Superior temporal gyrus (tissue), 1 donor: Measurements from ENCODE around the gene RELB.

ENCODE experiments used
- DNase-seq: peaks from one replicate; pipeline ENCODE4 v3.0.0-alpha.2; 2016; ENCODE audit errors: extremely low spot score

The RELB gene

DNA sequence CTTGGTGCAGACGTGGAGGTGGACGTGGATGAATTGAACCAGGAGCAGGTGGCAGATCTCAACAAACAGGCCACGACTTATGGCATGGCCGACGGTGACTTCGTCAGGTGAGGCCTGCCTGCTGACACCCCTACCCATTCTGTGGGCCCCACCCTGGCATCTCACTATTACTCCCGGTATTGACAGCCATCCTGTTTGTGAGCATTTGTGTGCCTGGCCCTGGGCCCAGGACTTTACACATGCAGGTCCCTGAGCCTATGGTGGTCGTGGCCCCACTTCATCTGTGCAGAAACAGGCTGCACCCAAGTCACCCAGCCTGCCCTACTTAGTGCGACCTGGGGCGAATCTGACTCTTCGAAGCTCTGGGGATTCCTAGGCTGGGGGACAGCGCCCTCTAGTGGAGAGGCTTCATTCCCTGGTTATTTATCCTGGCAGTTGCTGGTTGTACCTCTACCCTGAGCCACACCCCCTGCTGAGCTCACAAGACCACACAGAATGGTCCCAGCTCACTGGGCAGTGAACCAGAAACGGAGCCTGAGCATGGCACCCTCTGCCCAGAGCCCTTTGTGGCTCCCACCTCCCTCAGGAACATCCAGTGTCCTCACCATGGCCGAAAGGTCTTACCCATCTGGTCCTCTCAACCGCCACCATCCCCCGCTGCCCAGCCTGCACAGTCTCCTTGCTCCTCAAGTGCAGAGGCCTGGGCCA is 58.1 kb downstream of the RELB start:
- DNase-seq: peak; percentile 94

DNA sequence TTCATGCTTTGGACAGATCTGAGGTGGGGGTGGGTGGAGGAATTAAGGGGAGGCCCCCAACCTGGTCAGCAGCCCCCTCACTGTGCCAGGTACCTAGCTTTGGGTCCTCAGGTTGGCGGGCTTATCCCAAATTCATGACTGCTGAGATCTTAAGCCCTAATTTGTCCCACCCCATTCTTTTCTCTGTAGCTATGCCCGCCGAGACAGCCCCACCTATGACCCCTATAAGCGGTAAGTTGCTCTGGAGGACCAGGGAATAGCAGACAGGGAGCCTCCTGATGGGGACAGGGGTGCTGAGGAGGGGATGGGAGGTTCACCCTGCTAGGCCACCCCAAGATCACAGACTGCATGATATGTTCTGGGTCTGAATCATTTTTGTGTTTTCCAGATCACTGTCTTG is 60.7 kb downstream of the RELB start:
- no peak for DNase-seq

DNA sequence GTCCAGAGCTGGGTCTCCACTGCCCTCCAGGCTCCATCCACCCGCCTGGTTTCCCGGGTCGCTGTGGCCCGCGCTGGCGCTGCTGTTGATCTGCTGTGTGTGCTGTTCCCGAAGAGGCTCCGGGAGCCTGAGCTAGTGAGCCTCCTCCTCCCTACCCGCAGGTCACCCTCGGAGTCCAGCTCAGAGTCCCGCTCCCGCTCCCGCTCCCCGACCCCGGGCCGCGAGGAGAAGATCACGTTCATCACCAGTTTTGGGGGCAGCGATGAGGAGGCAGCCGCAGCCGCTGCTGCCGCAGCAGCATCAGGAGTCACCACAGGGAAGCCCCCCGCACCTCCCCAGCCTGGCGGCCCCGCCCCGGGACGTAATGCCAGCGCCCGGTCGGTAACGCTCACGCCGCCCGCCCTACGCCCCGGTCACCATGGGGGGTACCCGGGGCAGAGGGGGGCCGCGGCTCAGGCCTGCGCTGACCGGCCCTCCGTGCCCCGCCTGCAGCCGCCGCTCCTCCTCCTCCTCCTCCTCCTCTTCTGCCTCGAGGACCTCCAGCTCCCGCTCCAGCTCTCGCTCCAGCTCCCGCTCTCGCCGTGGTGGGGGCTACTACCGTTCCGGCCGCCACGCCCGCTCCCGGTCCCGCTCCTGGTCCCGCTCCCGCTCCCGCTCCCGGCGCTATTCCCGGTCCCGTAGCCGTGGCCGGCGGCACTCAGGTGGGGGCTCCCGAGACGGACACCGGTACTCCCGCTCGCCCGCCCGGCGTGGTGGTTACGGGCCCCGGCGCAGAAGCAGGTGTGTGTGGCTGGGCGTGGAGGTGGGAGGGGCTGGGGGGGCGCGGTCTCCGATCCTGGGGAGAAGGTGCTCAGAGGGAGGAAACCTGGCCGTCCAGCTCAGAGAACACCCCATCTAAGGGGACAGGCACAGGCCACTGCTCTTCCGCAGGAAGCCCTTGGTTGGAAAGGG is 62.9 kb downstream of the RELB start:
- no peak for DNase-seq

DNA sequence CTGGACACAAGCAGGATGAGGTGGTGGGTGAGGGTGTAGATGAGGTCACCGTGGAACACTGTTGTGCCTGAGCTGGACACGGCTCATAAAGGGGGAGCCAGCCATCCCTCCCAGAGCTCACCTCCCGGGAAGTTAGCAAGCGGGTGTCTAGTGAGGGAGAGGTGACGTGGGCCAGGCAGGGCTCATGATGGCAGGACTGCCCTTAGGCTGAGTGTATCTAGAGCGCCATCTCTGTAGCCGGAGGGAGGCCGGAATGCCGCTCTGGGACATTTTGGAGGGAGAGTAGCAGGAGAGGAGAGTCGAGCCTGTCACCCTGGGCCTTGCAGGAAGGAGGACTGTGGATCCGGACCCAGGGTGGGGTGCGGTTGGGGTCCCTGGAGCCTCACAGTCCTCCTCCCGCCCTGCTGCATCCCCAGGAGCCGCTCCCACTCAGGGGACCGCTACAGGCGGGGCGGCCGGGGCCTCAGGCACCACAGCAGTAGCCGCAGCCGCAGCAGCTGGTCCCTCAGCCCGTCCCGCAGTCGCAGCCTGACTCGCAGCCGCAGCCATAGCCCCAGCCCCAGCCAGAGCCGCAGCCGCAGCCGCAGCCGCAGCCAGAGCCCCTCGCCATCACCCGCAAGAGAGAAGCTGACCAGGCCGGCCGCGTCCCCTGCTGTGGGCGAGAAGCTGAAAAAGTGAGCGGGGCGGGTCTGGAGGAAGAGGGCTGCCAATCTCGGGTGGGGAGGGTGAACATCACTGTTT is 65.8 kb downstream of the RELB start:
- no peak for DNase-seq

DNA sequence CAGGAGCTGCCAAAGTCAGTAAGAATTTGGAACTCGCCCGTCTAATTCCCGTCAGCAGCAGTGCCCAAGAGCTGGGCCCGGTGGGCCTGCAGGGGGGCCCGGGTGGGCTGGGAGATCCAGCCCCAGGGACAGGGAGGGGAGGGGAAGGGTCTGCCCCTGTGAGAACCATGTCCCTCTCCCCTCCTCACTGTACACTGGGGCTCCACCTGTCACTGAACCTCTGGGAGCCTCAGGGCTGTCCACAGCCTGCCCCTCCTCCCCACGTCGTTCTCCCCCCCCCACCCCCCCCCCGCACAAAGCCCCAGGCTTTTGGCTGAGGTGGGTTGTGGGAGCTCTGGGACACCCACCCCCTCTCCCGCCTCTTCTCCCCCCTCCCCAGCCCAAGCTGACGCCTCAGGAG is 66.8 kb downstream of the RELB start:
- no peak for DNase-seq

DNA sequence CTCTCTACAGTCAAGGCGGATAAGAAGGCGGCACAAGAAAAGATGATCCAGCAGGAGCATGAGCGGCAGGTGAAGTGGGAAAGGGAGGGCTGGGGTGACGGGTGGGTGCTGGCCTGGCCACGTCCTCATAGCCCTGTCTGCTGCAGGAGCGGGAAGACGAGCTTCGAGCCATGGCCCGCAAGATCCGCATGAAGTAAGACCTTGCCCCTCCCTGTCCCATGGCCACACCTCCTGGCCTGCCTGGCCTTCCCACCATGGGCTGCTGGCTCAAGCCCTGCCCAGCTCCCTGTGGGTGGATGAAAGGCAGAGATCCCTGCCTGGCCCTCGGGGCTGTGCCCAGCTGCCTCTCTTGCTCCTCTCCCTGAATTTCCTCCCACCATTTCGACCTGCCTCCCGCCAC is 67.8 kb downstream of the RELB start:
- DNase-seq: no peak

DNA sequence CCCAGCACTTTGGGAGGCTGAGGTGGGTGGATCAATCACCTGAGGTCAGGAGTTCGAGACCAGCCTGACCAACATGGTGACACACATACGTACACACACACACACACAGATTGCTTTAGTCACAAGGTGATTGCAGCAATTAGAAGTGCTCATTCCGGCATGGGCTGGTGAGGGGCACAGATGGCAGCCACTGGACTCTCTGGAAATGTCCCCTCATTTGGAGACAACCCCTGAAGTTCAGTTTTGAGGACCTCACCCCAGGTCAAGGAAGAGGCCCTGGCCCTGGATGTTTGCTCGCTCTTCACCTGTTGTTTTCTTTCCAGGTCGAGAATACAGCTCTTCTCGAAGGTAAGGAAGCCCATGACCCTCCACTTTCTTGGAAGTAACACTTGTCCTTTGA is 69.0 kb downstream of the RELB start:
- no peak for DNase-seq

DNA sequence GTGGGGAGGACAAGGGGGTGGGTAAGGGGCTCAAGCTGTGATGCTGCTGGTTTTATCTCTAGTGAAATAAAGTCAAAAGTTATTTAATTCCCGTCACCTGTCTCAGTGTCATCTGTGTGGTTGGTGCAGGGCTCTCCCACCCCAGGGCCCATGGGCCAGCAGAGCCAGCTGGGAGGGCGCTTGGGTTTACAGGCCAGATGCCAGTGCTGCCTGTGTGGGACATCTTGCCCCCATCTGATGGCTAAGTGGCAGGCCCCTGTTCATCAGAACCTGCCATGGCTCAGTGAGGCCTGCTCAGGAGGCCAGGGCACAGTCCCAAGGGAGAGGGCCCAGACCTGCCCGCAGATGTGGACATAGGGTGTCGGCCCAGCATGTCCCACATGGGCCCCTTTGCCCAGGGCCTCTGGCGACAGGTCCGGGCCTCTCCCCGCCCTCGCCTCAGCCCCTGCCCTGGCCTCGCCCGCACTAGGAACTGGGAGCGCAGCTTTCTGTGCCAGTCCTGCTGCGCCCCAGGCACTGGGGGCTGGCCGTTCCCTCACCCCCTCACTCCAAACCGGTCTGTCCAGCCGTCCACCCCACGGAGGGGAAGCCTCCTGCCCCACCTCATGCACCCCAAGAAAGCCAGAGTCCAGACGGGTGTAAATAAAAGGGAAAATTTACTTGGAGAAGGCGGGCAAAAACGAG is 69.7 kb downstream of the RELB start:
- no peak for DNase-seq

DNA sequence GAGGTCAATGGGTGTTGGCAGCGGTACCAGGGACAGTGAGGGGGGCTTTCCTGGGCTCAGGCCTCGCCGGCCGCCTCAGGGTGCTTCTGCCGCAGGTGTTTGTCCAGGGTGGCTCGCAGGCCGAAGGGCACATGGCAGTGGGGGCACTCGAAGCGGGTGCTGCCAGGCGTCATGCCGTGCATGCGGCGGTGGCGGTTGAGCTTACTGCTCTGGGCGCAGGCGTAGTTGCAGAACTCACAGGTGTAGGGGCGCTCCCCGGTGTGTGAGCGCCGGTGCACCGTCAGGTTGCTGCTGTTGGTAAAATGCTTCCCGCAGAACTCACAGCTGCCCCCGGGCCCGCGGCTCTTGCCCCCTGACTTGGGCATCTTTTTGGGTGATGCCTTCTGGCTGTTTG is 70.3 kb downstream of the RELB start:
- DNase-seq: no peak

DNA sequence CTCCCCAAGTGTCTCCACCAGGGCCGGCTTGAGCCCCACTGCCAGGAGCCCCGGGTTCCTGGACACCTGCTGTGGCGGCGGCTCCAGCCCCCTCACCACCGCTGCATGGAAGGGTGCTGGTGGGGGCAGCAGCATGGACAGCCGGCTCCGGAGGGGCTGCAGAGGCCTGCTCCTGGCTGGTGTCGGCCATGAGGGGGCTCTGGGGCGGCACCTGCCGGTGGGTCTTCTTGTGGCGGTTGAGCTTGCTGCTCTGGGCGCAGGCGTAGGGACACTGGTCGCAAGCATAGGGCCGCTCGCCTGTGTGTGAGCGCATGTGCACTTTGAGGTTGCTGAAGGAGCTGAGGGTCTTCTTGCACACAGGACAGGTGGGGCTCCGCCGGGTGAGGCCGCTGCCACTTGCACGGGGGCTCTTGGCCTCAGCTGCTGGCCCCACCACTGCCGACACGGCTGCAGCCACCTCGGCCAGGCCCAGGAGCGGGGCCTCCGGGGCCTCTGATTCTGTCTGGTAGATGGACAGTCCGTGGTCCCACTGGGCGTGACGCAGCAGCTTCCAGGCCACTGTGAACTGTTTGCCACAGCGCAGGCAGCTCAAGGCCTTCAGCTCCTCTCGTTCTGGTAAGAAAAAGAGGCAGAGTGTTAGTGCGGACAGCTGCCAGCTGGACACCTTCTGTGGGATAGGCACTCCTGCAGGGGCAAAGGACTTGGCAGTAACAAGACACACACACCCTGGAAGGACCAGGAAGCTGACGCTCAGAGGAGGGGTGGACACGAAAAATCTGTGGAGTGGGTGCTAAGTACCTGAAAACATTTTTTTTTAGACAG is 70.9 kb downstream of the RELB start:
- no peak for DNase-seq

DNA sequence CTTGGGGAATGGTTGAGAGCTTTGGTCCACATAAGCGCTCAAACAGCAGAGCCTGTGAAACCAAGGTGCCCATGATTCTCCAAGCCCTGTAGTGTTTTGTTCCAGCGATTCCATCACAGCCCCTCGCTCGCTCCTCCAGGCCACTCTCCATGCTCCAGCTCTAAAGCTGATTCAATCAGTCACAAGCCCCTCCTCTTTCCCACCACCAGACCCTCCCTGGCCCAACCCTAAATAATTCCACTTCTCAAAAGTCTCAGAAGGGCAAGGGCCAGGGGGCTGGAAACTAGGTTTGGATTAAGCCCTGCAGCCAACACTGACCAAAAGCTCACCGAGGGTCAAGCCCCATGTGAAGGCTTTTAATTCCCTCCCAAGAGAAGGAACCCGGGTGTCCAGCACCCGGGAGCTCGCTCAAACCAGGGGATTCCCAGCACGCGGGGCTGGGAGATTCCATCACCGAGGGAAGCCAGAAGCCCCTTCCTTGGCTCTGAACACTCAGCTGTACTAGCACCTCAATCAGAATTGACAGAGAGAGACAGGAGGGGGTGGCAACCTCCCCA is 73.6 kb downstream of the RELB start:
- DNase-seq: no peak

DNA sequence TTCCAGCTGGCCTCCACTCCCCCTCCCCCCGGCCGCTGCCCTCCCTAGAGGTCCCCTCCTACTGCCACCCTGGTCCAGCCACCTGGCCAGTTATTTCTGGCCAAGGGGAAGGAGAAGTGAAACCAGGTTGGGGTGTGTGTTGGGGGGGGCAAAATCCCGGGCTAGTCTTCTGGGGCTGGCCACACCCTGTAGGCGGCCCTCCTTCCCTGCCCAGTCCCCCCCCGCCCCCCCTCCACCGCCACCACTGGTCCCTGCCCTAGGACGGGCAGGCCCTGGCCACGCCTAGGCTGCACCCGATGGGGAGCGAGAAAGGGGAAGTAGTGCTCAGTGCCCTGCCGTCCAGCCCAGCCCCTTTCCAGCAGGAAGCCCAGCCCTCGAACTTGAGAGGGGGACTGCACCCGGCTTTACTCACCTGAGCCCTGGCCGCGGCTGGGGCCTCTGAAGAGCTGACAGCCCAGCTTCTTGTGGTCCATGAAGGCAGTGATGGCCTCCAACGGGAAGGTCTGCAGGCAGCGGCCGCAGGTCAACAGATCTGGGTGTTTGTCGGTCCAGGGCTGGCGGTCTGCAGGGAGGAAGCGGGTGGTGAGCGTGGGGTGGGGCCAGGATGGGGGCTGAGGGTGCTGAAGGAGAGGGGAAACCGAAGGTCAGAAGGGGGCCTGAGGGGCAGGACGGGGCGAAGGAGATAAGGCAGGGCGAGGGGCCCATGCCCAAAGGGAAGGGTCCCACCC is 74.2 kb downstream of the RELB start:
- DNase-seq: no peak

DNA sequence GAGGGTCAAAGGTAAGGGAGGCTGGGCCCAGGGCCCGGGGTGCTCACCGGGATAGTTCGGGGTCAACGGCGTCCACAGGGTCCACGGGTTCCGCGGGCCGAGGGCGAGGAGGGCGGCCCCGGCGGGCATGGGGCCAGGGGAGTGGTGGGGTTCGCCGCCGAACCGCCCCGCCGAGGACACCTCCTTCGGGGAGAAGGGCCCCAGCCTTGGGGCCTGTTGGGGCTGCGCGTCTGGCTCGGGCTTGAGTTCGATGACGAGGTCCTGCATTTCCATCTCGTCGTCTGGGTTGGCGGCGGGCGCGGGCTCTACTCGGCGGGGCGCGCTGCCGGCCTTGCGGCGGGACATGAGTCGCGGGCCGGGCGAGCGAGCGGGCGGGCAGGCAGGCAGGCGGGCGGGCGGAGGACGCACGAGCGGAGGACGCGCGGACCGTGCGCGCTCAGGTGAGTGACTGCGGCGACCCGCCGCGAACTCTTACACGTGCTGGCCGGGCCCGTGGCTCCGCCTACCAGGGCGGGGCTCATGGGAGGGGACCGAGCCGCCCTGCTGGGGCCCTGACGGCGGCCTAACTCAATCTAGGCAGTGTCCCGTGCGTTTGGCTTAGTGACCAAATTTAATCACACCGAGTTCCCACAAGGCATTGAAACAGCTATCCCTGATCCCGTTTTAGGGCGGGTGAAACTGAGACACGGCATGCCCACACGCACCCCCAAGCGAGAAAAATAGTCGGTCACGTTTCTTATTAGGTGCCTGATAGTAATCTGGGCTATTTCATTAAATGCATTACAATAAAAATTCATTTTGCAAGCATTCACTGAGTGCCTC is 75.0 kb downstream of the RELB start, which contains the start of gene ZNF296:
Gene ZNF296 (minus strand): TSS at position 450 of the 822 bp plus-strand sequence. CDS start 105 bp downstream, at position 345.
- no peak for DNase-seq

DNA sequence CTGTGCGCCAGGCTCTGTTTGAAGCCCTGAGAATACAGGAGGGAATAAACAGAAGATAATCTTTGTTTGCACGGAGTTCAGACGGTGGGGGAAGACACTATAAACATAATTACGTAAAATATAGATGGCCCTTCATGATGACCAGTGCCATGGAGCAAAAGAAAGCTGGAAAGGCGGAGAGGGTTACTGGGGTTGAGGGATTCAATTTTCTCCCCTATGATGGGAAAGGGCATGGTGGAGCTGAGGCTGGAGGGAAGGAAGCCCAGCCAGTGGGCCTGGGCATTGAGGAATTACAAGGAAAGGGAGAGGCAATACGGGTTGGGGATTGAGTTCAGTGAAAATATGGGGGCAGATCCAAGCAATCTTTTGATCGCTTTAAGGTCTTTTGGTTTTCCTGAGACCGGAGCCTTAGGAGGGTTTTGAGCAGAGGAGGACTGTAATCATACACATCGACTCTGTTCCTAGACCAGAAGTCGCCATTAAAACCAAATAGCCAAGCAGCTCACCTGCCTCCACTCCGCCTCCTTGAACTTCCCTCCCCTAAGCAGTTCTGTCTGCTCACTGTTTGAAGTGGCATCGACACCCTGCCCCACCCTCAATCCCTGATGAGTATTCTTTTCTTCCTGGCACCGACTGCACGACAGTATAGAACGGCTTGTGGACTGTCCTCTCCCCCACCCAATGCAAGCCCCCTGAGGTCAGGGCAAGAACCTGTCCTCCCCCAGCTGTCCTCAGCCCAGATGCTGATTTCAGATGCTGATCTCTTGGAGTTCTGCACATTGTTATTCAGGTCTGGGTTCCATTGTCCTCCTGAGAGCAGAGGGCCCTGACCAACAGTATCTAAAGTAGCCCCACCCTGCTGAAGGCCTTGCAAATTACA is 75.8 kb downstream of the RELB start:
- DNase-seq: no peak

DNA sequence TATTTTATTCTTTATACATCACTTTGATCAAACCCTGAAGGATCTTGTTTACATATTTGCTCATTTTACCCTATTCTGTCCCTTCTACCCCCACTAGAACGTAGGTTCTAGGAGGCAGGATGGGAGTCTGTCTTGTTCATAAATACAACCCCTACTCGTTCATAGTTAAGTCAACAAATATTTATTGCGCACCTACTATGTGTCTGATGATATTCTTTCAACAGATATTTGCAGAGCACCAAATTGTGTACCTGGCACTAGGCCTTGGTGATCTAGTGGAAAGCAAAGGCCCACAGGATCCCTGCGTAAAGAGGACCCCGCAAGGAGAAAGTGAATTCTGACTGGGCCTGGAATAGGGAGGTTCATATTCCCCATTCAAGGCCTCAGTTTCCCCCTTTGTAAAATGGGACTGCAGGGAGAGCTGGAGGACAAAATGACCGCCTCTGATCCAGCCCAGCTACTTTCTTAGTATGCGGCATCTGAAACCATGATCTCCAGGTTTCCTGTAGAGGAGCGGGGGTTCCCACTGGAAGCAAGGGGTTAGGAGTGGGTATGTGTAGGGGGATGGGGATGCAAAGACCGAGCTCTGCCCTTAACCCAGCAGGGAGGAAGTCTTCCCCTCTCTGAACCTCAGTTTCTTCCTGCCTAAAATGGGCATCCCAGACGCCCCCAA is 77.3 kb downstream of the RELB start:
- DNase-seq: no peak

DNA sequence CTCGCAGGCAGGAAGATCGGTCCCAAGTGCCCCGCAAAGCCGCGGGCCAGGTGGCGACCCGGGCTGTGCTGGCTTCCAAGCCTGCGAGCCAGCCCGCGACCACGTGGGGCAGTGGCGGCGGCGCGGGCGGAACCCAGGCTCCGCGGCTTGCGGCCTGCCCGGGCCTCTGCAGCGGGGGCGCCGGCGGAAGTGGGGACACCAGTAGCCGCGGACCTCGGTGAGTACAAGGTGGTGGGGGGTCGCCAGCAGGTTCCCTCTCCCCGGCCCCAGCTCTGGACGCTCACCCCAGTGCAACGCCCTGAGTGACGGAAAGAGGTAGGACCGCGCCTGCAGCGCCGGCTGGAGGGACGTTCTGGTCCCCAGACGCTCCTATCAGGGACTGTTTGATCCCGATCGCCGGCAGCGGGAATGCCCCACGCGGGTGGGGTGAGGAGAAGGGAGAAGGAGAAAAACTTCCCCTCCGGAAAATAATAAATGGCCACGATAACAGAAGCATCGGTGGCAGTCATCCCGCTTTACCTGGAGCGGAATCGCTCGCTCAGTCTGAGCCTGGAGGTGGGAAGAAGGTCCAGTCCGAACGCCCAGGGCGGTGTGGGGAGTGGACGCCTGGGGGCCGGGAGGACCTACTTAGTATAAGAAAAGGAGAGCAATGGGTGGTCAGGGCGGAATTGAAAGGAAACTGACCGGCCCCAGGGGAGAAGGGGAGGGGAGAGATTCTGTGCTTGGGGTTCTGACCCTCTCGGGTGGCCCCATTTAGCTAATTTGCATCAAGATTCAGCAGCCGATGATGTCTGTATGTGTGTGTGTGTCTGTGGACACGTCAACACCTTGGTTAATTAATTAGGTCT is 78.0 kb downstream of the RELB start, which contains the start of gene GEMIN7:
Gene GEMIN7 (plus strand): TSS at position 198 of the 848 bp plus-strand sequence. CDS start 10,855 bp downstream, outside the sequence.
- DNase-seq: peak; percentile 62
